Calu3 (cell line): ENCODE results near the gene WDR64. TPM values are rescaled to one million over a fixed set of nuclear protein-coding genes. Genes with fewer than 3 reads are reported as not detected.
A peak's percentile ranks its signal among the peaks of the same experiment; 100 is the strongest.
"Not testable (repeated sequence)": the region's sequence is repeated elsewhere in the genome, so short reads cannot be mapped to it uniquely, and the experiment has no call there.

Source experiments
- BruUV-seq: library from RNA; stranded (reverse); fragments of 400-500 nt; replicated peaks from 2 replicates; lab custom pipeline; 2021; lab: Mats Ljungman, UMichigan
- CTCF ChIA-PET: fragments of 300-600 bp; sonication (Branson Sonifier 250); formaldehyde crosslinking; loops from one replicate; lab custom pipeline; 2022; ENCODE audit warnings: antibody characterized with exemption; lab: Charles Lee
- DNase-seq: peaks from one replicate; pipeline ENCODE4 v3.0.0; 2022
- H3K27ac Mint-ChIP-seq: one replicate; pipeline ENCODE4 v1.8.0; 2022; ENCODE audit warnings: mixed read lengths; ENCODE audit not compliant: unreplicated experiment
- H3K27me3 Mint-ChIP-seq: one replicate; pipeline ENCODE4 v1.8.0; 2022; ENCODE audit warnings: mixed read lengths; ENCODE audit not compliant: unreplicated experiment
- H3K36me3 Mint-ChIP-seq: one replicate; pipeline ENCODE4 v1.8.0; 2022; ENCODE audit warnings: mild to moderate bottlenecking, moderate library complexity, mixed read lengths; ENCODE audit not compliant: insufficient read depth, unreplicated experiment
- H3K4me1 Mint-ChIP-seq: one replicate; pipeline ENCODE4 v1.8.0; 2022; ENCODE audit warnings: mild to moderate bottlenecking, low read depth, mixed read lengths; ENCODE audit not compliant: unreplicated experiment
- H3K4me3 Mint-ChIP-seq: one replicate; pipeline ENCODE4 v1.8.0; 2022; ENCODE audit warnings: mild to moderate bottlenecking, low read depth, moderate library complexity, mixed read lengths; ENCODE audit not compliant: unreplicated experiment
- H3K9me3 Mint-ChIP-seq: one replicate; pipeline ENCODE4 v1.8.0; 2022; ENCODE audit warnings: low read depth, mixed read lengths; ENCODE audit not compliant: unreplicated experiment
- CTCF ChIP-seq: fragments of 200-600 bp; IDR thresholded peaks from one replicate; pipeline ENCODE4 v1.8.0; 2022; ENCODE audit warnings: antibody characterized with exemption; ENCODE audit not compliant: unreplicated experiment
- intact Hi-C: fragments of 100-400 bp; cut with micrococcal nuclease; formaldehyde crosslinking; loops from one replicate; pipeline ENCODE4 v1.10.0; 2022; ENCODE audit not compliant: unreplicated experiment
- total RNA-seq: library from RNA; stranded (reverse); gene quantifications from 2 replicates; pipeline ENCODE4 v1.2.3, GENCODE V29; 2022

The WDR64 gene
- total RNA-seq, 1 experiment from 2014 or later: not detected

GRCh38 chr1:241702442-241703373 is 50.6 kb downstream of the WDR64 start:
- Mint-ChIP-seq H3K9me3 (no peaks in the 10 kb centered on the region), H3K36me3 (peaks cover 6% of the 10 kb centered on the region), H3K4me1 (peaks cover 13% of the 10 kb centered on the region), H3K27me3 (no peaks in the 10 kb centered on the region), H3K27ac (no peak overlapping the region), H3K4me3 (no peak overlapping the region)
- peak; percentile 14 for DNase-seq
- TF ChIP-seq CTCF: no peak
- BruUV-seq: no TSS peak
- CTCF ChIA-PET: interaction anchor here (0.6 to 1.4 kb wide), 3 partner anchors 14 to 1255 kb away, joined by 3 to 4 read pairs (median 3); no protein-coding TSS in a partner anchor
- intact Hi-C loops: loop anchor here (2.0 to 10.0 kb wide), 2 partner anchors 30 to 132 kb away; no protein-coding TSS in a partner anchor

GRCh38 chr1:241703739-241704138 is 51.7 kb downstream of the WDR64 start:
- CTCF ChIA-PET, H3K27me3 Mint-ChIP-seq, H3K9me3 Mint-ChIP-seq, DNase-seq, H3K27ac Mint-ChIP-seq, H3K4me3 Mint-ChIP-seq, H3K36me3 Mint-ChIP-seq, BruUV-seq: not testable (repeated sequence)
- H3K4me1 Mint-ChIP-seq: peaks cover 15% of the 10 kb centered on the region
- intact Hi-C loops: loop anchor here (2.0 to 10.0 kb wide), 2 partner anchors 29 to 131 kb away; no protein-coding TSS in a partner anchor

- intact Hi-C loops: loop anchor here (5.0 to 10.0 kb wide), 2 partner anchors 129 to 174 kb away; partner anchors contain the start of gene KMO
- peak; percentile 15 for DNase-seq
- no peaks in the 10 kb centered on the region for H3K9me3 Mint-ChIP-seq
- H3K36me3 Mint-ChIP-seq: peaks cover 6% of the 10 kb centered on the region
- peaks cover 15% of the 10 kb centered on the region for H3K4me1 Mint-ChIP-seq
- no peak overlapping the region for H3K27ac Mint-ChIP-seq
- no peak overlapping the region for H3K4me3 Mint-ChIP-seq
- no TSS peak for BruUV-seq
- no peaks in the 10 kb centered on the region for H3K27me3 Mint-ChIP-seq
- CTCF ChIA-PET: interaction anchor here (1.6 kb wide), 1 partner anchor 10 kb away, joined by 4 read pairs; no protein-coding TSS in a partner anchor
- no peak for TF ChIP-seq CTCF
Observed at GRCh38 chr1:241706257-241706656, 54.2 kb downstream of the WDR64 start.

- Mint-ChIP-seq H3K36me3 (peaks cover 6% of the 10 kb centered on the region), H3K27ac (peak overlapping the region; percentile 72), H3K9me3 (no peaks in the 10 kb centered on the region), H3K27me3 (no peaks in the 10 kb centered on the region), H3K4me3 (peak overlapping the region; percentile 48), H3K4me1 (peaks cover 15% of the 10 kb centered on the region)
- CTCF ChIA-PET: interaction anchor here (1.6 kb wide), 1 partner anchor 9 kb away, joined by 4 read pairs; no protein-coding TSS in a partner anchor
- DNase-seq: peak; percentile 64
- intact Hi-C loops: loop anchor here (5.0 to 10.0 kb wide), 2 partner anchors 128 to 175 kb away; partner anchors contain the start of gene KMO
- no peak for TF ChIP-seq CTCF
- BruUV-seq: no TSS peak
Observed at GRCh38 chr1:241706967-241707366, 54.9 kb downstream of the WDR64 start.
